CD4-positive, alpha-beta T cell treated with Interleukin-4 for 1 hour (primary cell): ENCODE data around the gene TMEM39A.

Experiments
- DNase-seq, 2 donors: peaks; one replicate each; pipeline ENCODE4 v3.0.0-alpha.2; 2020 to 2022

Gene TMEM39A

GRCh38 chr3:119395923-119396358, 67.5 kb downstream of the TMEM39A start:
- DNase-seq, result no peak

GRCh38 chr3:119388577-119388976, 74.8 kb downstream of the TMEM39A start:
- DNase-seq, result no peak

GRCh38 chr3:119382134-119382533, 81.3 kb downstream of the TMEM39A start:
- no peak for DNase-seq

GRCh38 chr3:119380697-119381096, 82.7 kb downstream of the TMEM39A start:
- DNase-seq, result no peak
